CD4-positive, alpha-beta T cell treated with Interleukin-21 for 1 hour (primary cell): Measurements from ENCODE around the gene SIAE.

ENCODE experiments used
- DNase-seq: peaks from one replicate; pipeline ENCODE4 v3.0.0-alpha.2; 2020

The SIAE gene

DNA sequence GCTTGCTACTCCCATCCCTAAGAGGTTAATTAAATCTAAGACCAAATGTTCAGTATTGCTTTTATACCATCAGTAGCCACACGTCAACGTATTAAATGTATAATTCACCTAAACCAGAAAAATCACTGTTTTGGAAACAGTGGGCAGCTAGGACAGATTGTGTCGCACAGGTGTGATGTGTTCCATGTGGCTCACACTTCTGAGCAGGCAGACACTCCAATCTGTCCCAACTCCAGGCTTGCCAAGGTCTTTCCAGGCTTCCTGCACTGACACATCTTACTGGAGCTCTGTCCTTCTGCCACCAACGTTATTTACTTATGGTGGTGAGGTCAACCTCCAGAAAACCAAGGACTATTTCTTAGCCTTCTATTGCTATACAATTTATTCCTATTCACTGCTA, 11.4 kb downstream of the SIAE start:
- no peak for DNase-seq

GRCh38 chr11:124661553-124661952, 12.0 kb downstream of the SIAE start:
- DNase-seq, result no peak

GRCh38 chr11:124658986-124659385, 14.6 kb downstream of the SIAE start:
- no peak for DNase-seq

GRCh38 chr11:124658501-124658900, 15.0 kb downstream of the SIAE start:
- no peak for DNase-seq

- DNase-seq, result no peak
Observed at GRCh38 chr11:124657904-124658303, 15.6 kb downstream of the SIAE start.

DNA sequence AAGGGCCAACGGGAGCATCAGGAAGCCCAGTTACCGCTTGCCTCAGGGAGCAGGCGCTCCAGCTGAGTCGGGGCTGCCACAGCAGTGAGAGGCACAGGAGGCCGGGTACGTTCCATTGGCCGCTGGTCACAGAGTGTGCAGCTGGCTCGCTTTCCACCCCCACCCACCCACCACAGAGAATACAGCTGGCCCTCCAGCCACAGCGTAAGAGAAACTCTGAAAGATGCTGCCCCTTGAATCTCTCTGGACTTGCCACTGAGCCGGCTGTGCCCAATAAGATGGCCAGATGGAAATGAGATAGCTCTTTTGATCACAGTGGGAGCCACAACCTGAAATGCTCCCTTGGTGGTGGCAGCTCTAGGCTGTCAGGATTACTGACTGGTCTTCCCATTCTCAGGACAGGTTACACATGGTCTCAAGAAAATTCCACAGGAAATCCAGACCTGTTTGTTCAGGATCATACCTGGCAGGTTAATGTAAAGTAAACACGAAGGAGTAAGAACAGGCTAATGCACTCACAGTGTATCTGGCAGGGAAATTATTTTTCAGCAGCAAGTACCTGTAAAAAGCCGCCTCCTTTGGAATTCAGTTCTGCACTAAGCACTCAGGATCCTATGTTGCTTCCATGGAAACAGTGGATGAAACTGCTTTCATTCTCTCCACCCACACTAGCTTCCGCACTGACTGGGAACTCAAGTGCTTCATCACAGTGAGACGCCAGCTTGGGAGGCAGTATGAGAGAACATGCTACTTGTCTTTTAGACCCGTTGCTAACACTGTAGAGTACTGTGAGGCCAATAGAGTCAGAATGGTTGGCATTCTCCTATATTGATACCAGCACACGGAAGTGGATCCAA, 16.5 kb downstream of the SIAE start:
- DNase-seq, result no peak

DNA sequence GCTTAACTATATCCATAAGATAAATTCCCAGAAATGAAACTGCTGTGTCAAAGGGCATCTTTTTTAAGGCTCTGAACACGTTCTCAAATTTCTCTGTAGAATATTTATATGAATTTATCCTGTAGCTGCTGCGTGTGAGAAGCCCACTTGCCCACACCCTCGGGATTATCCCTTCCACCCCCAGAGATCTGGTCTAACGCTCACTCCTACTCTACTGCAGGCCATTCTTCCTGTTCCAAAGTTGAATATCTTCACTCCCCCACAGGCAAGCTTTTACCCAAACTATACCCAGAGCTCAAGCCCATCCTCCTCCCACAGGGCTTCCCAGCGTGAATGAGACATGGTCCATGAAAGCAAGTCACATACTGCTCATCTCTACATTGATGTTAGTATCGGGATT, 24.9 kb downstream of the SIAE start:
- no peak for DNase-seq

GRCh38 chr11:124646148-124646547, 27.4 kb downstream of the SIAE start:
- no peak for DNase-seq

GRCh38 chr11:124644426-124645280, 28.9 kb downstream of the SIAE start:
- peak; percentile 42 for DNase-seq

DNA sequence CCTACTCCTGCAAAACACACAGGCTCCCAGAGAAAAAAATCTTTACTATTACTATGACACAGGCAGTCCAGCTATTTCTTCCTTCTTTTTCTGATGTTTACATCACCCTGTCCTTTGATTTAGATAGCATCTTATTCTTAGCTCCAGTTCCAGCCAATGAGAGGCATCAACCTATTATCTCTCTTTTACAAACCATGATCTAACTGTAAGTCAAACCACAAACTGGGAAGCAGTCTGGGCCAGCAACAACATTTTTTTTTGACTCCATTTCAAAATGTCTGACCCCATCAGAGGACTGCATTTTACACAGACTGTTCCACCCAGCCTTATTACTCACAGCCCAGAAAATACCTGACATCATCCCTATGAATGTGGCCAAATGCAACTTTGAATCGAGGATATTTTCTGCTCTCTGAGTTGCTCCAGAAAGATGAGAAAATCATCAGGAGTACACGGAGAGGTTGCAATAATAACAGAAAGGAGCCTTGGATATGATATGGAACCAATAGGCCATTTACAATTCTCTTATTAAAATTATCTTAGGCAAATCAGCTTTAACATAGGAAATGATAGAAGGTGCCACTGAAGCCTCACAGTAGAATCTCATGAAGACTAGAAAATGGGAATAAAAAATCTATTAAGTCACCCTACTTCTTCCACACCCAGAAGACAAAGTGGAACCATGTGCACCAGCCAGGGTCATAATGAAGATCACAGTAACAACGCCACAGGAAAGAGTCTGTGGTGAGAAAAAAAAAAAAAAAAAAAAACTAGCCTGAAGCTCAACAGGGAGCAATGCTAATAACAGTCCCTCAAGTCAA, 29.7 kb downstream of the SIAE start:
- DNase-seq, result no peak

- DNase-seq, result no peak
Observed at GRCh38 chr11:124643042-124643604, 30.4 kb downstream of the SIAE start.

- no peak for DNase-seq
Observed at GRCh38 chr11:124642628-124643027, 30.9 kb downstream of the SIAE start.

DNA sequence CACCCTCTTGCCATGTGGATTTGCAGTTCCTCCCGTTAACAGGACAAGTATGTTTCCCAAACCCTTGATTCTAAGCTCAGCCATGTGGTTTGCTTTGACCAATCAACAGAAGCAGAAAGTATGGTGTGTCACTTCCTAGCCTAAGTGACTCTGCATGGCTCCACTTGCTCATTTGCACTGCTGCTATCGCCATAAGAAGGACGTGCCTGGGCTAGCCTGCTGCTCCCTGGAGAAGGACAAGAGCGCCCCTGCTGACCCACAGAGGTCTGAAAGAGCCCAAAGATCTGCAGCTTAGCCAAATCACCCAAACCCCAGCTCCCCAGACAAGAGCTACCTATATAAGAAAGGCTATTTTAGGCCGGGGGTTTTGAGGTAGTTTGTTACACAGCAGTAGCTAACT, 32.9 kb downstream of the SIAE start:
- DNase-seq, result no peak

DNA sequence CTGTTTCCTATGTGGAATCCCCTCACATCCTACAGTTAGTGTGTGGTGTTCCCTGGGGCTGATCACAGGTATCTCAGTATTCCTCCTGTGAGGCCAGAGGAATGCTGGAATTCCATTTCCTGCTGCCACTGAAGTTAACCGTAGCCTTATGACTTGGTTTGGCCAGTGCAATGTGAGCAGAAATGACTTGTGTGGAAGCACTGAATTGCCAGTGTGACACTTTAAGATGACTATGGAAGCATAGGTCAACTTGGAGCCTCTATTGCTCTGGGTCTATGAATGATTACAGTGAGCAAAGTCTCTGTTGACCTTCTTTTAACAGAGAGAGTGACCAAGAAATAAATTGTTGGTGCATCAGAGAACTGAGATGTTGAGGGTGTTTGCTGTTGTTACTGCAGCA, 34.4 kb downstream of the SIAE start:
- DNase-seq, result no peak

DNA sequence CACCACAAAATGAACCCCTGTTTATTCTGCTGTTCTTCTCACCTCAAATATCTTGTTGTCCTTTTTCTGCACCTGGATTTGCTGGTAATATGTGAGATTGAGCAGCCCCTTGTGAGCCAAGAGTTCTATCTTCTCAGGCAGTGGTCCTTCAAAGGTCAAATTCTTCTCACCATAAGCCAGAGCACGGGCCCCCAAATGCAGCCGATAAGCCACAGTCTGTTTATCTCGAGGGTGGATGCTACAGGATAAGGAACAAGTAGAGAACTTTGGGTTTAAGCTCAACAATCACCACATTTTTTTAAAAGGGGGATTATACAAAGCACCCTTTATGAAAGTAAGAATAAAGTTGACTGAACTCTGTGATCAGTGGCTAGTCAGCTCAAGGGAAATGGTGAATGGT, 35.0 kb downstream of the SIAE start:
- DNase-seq, result no peak

GRCh38 chr11:124635932-124636331, 37.6 kb downstream of the SIAE start:
- no peak for DNase-seq

DNA sequence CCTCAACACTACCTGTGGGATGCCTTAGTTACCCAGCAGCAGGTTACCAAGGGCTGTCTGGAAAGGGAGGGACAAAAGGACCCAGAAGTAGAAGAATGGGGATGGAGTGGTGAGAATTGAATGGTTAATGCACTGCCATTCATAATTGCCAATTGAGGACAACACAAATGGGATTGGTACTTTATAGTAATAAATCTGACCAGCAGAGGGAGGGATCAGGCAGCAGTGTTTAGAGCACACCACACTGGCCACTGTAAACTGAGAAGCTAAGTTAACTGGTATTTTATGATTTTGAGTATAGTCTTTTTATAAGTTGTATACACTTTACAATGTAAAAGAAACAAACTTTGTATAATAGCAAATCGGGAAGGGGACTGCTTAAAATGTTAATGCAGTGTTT, 40.2 kb downstream of the SIAE start:
- DNase-seq, result no peak

DNA sequence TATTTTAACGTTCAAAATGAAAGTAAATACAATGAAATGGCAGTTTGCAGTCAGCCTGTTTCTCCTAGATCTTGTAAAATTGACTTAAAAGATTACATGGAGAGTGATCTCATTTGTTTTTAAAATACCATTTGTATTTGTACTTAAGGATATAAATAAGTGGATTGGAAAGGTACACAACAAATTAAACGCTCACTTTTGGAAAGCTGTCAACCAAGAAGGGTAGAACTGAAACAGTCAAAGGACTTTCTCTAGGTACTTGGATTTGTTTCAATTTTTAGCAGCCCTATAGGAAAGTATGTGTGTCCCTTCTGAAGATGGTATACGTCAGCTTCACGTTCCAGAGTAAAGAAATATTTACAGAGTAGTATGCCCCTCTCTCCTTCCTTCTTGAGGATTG, 43.6 kb downstream of the SIAE start:
- no peak for DNase-seq

DNA sequence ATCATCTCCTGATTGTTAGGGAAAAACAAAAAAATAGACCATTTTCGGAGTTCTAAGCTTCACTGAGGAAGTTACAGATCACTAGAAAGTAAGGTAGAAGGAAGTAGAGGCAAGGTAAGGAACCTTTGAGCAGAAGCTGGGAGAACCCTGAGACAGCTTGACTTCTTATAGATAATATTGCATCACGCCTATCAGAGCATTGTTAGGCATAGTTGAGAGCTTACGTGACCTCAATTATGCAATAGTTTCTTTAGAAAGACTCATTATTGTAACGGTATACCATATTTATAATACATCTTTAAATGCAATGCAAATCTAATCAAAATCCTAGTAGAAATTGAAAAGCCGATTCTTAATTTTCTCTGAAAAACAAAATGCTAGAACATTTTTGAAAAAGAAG, 46.0 kb downstream of the SIAE start:
- DNase-seq, result no peak

GRCh38 chr11:124625504-124626168, 47.9 kb downstream of the SIAE start:
- no peak for DNase-seq

DNA sequence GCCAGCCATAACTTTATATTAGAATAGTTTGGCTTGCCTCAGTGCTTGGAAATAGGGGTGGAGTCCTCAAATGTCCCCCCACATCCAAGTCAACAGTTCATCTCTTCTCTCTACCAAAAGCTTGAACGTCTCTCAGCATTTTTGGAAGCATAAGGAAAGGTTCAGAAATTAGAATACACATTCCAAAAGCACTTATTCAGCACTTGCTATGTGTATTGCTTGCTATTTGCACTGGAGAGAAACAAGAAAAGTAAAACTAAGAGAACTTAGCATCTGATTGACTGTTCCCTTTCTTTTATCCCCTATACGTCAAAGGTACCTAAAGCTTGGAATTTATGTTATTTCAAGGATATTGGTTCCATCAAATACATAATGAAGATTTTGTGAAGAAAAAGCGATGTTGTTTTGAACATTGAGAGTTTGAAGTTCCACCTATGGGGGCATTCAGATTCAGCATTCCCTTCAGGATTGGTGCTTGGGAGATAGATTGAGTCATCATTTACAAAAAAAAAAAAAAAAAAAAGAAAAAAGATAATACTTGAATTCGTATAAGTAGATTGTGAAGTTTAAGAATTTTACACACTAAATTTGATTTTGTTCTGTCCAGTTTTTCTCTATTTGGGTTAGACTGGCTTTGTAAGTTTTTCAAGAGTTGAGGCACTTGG, 49.5 kb downstream of the SIAE start:
- DNase-seq, result no peak
